GM12873 (cell line): ENCODE measurements around the gene ZFAND3.

Experiments used
- CTCF ChIP-seq: IDR thresholded peaks from 2 replicates; pipeline ENCODE4 v1.5.1; 2012; ENCODE audit warnings: low read depth, mild to moderate bottlenecking, moderate library complexity, low read length, control low read depth; ENCODE audit not compliant: insufficient read depth; ENCODE audit errors: missing control alignments

The ZFAND3 gene

GRCh38 chr6:37922563-37922962 lies 103.0 kb downstream of the ZFAND3 start:
- TF ChIP-seq CTCF: no peak

- no peak for TF ChIP-seq CTCF
Measured at GRCh38 chr6:37923514-37923913, 104.0 kb downstream of the ZFAND3 start.

- no peak for TF ChIP-seq CTCF
Measured at GRCh38 chr6:37926661-37927060, 107.1 kb downstream of the ZFAND3 start.

GRCh38 chr6:37928217-37928616 lies 108.7 kb downstream of the ZFAND3 start:
- TF ChIP-seq CTCF: no peak

- TF ChIP-seq CTCF: no peak
Measured at GRCh38 chr6:37930288-37930971, 110.9 kb downstream of the ZFAND3 start.

- no peak for TF ChIP-seq CTCF
Measured at GRCh38 chr6:37931066-37931465, 111.5 kb downstream of the ZFAND3 start.

GRCh38 chr6:37934276-37934675 lies 114.7 kb downstream of the ZFAND3 start:
- TF ChIP-seq CTCF: no peak
